ENCODE measurements around the gene GRIN2B. TPM values are rescaled to one million over a fixed set of nuclear protein-coding genes. Genes with fewer than 3 reads are reported as not detected.

Gene GRIN2B
- total and polyA plus RNA-seq, 9 of the 15 experiments (the other 6 are each of a cell fraction or from before 2014, with no cell fraction given) = not detected

GRCh38 chr12:13980538-13981295, 685 bp downstream of the GRIN2B start:
- in situ Hi-C loops (cut with MboI) = no loop called here
- no peak overlapping the region for H3K4me2 ChIP-seq (ENCODE audit: insufficient read depth, low read length)
- no peaks in the 10 kb centered on the region for H4K20me1 ChIP-seq (replicated peaks; ENCODE audit: control insufficient read depth, insufficient read depth, low read length)
- no peaks in the 10 kb centered on the region; a peak in 1 of 5 replicates for H3K27me3 ChIP-seq (ENCODE audit: control insufficient read depth in 2 of 2, insufficient read depth in 2 of 2, low read length in 2 of 2)
- H3K9ac ChIP-seq (ENCODE audit: insufficient read depth in 1 of 2, low read depth in 2 of 2, low read length in 2 of 2) = no peak overlapping the region
- H3K27ac ChIP-seq (ENCODE audit: extremely low read depth, low read depth, low read length) = no peak overlapping the region
- H3K4me1 ChIP-seq (replicated peaks in 1 of 2; ENCODE audit: control insufficient read depth in 2 of 2, insufficient read depth in 2 of 2, low read length in 2 of 2) = no peaks in the 10 kb centered on the region; a peak in 1 of 5 replicates
- no peaks in the 10 kb centered on the region for H3K9me1 ChIP-seq (ENCODE audit: control insufficient read depth, insufficient read depth, low read length)
- no peak overlapping the region for H2AFZ ChIP-seq (ENCODE audit: low read depth, low read length)
- TF ChIP-seq POLR2H (tag; IDR thresholded peaks at IDR 0.05; ENCODE audit: low read depth) = no peak
- TF ChIP-seq ZNF124 (CRISPR knock-in tag; IDR thresholded peaks at IDR 0.05) = no peak
- TF ChIP-seq GTF2A2 (tag; IDR thresholded peaks at IDR 0.05) = no peak
- no peak for TF ChIP-seq ZNF24 (IDR thresholded peaks at IDR 0.05)
- TF ChIP-seq PHB (CRISPR knock-in tag; IDR thresholded peaks at IDR 0.05) = no peak
- no peak for TF ChIP-seq MBD2 (IDR thresholded peaks at IDR 0.05; ENCODE audit: borderline replicate concordance, low read depth)
- no peak for TF ChIP-seq GMEB1 (CRISPR knock-in tag; IDR thresholded peaks at IDR 0.05)
- no peak for TF ChIP-seq ZNF740 (CRISPR knock-in tag; IDR thresholded peaks at IDR 0.05)
- TF ChIP-seq ZNF740 (tag; IDR thresholded peaks at IDR 0.05) = no peak
- no peak for TF ChIP-seq UBTF (IDR thresholded peaks at IDR 0.05; ENCODE audit: borderline replicate concordance in 1 of 2, low read depth in 2 of 2, low read length in 2 of 2)
- no peak for TF ChIP-seq ZNF143 (CRISPR knock-in tag; IDR thresholded peaks at IDR 0.05)
- TF ChIP-seq FOXO4 (CRISPR knock-in tag; IDR thresholded peaks at IDR 0.05) = no peak
- TF ChIP-seq CBX2 (IDR thresholded peaks at IDR 0.05; ENCODE audit: insufficient read depth, low read length, poor library complexity, severe bottlenecking) = no peak
- TF ChIP-seq ZNF140 (CRISPR knock-in tag; IDR thresholded peaks at IDR 0.05) = no peak
- ChIA-PET CTCF (ENCODE audit: low intra/inter-chr PET ratio) (no interaction called here), POLR2A (no interaction called here)
- no peaks in the 10 kb centered on the region for H3K9me3 ChIP-seq (replicated peaks; ENCODE audit: control insufficient read depth, insufficient read depth, low read depth, low read length)
- no TSS peak for BruUV-seq (replicated peaks)
- DNase-seq (ENCODE audit: extremely low read depth in 1 of 4, low spot score in 3 of 4) (no peak), ATAC-seq (no peak), FAIRE-seq (no peak)
- WGBS (ENCODE audit: insufficient coverage, low coverage, missing lambda C conversion rate) = 0% methylated on average over 14 of the region's 53 CpGs
- intact Hi-C loops (cut with micrococcal nuclease) = no loop called here
- H3K36me3 ChIP-seq (ENCODE audit: control insufficient read depth, insufficient read depth, low read length) = no peaks in the 10 kb centered on the region
- no peak overlapping the region for H3K4me3 ChIP-seq
- H3K79me2 ChIP-seq (ENCODE audit: control insufficient read depth, insufficient read depth, low read length) = no peaks in the 10 kb centered on the region
